H1 (cell line): Measurements from ENCODE around the gene MCF2L2. TPM values are rescaled to one million over a fixed set of nuclear protein-coding genes. Genes with fewer than 3 reads are reported as not detected.

Experiments
- CTCF ChIA-PET: fragments of 300-600 bp; sonication (Branson Sonifier 250); formaldehyde crosslinking; loops from one replicate; lab custom pipeline; 2021; ENCODE audit not compliant: partially characterized antibody; lab: Charles Lee
- POLR2A ChIA-PET: fragments of 300-600 bp; sonication (Branson Sonifier 250); formaldehyde crosslinking; loops from one replicate; lab custom pipeline; 2021; ENCODE audit warnings: inconsistent platforms; ENCODE audit not compliant: partially characterized antibody; lab: Charles Lee
- DNase-seq, 2 experiments: peaks; one replicate each; pipeline versions ENCODE4 v3.0.0 to v3.0.0-alpha.2; 2010 to 2022; ENCODE audit warnings: low spot score in 2 of 2, low read depth in 1 of 2, mixed read lengths in 1 of 2
- FAIRE-seq: peaks from 2 replicates; lab custom pipeline; 2011; peaks lifted over from hg19 to GRCh38; lab: Jason Lieb, UNC
- H2AFZ ChIP-seq: 2 replicates; pipeline ENCODE4 v1.8.1; 2012; ENCODE audit warnings: low read length, inconsistent platforms
- H2AK5ac ChIP-seq: 2 replicates; pipeline ENCODE4 v1.6.1; 2013; ENCODE audit warnings: low read depth, low read length
- H2BK120ac ChIP-seq: replicated peaks from 2 replicates; pipeline ENCODE3; 2013; ENCODE audit warnings: low read depth, low read length, inconsistent platforms
- H2BK12ac ChIP-seq: 2 replicates; pipeline ENCODE4 v1.6.1; 2013; ENCODE audit warnings: low read depth, low read length
- H2BK15ac ChIP-seq: 2 replicates; pipeline ENCODE4 v1.6.1; 2013; ENCODE audit warnings: low read length
- H2BK20ac ChIP-seq: 2 replicates; pipeline ENCODE4 v1.6.1; 2013; ENCODE audit warnings: low read length
- H2BK5ac ChIP-seq: 2 replicates; pipeline ENCODE4 v1.6.1; 2013; ENCODE audit warnings: low read depth, low read length
- H3K14ac ChIP-seq: 2 replicates; pipeline ENCODE4 v1.6.1; 2013; ENCODE audit warnings: inconsistent platforms; ENCODE audit not compliant: insufficient read length
- H3K18ac ChIP-seq: 2 replicates; pipeline ENCODE4 v1.6.1; 2013; ENCODE audit warnings: low read length; ENCODE audit errors: extremely low read depth
- H3K23ac ChIP-seq: 2 replicates; pipeline ENCODE4 v1.6.1; 2013; ENCODE audit warnings: inconsistent platforms; ENCODE audit not compliant: insufficient read length
- H3K23me2 ChIP-seq: 2 replicates; pipeline ENCODE4 v1.6.1; 2013; ENCODE audit warnings: low read depth, low read length
- H3K27ac ChIP-seq: 2 replicates; pipeline ENCODE4 v1.6.1; 2011; ENCODE audit warnings: low read depth, low read length, inconsistent platforms
- H3K27me3 ChIP-seq, 4 experiments: replicated peaks in 1 of 4; 1 replicate in 1 of 4; 2 replicates in 3 of 4; pipeline versions ENCODE4 v1.6.1 to v1.8.1; 2011 to 2013; ENCODE audit warnings: low read length in 3 of 4, mild to moderate bottlenecking in 3 of 4, inconsistent platforms in 2 of 4, mixed read lengths in 2 of 4, moderate library complexity in 1 of 4; ENCODE audit not compliant: control insufficient read depth in 3 of 4, insufficient read depth in 3 of 4; ENCODE audit errors: extremely low read depth in 1 of 4
- H3K36me3 ChIP-seq, 4 experiments: 2 replicates each; pipeline versions ENCODE4 v1.6.1 to v1.8.1; 2011 to 2013; ENCODE audit warnings: mild to moderate bottlenecking in 4 of 4, low read length in 3 of 4, moderate library complexity in 2 of 4, control low read depth in 1 of 4, inconsistent platforms in 1 of 4; ENCODE audit not compliant: insufficient read depth in 4 of 4, control insufficient read depth in 2 of 4
- H3K4ac ChIP-seq: replicated peaks from 2 replicates; pipeline ENCODE3; 2013; ENCODE audit warnings: low read length, low read depth, mixed read lengths, inconsistent platforms; ENCODE audit not compliant: insufficient read length
- H3K4me1 ChIP-seq, 4 experiments: replicated peaks in 1 of 4; 1 replicate in 1 of 4; 2 replicates in 3 of 4; pipeline versions ENCODE4 v1.6.1 to v1.8.1; 2011 to 2013; ENCODE audit warnings: low read length in 3 of 4, inconsistent platforms in 2 of 4, mixed read lengths in 1 of 4; ENCODE audit not compliant: insufficient read depth in 4 of 4, control insufficient read depth in 3 of 4
- H3K4me2 ChIP-seq, 2 experiments: 2 replicates each; pipeline versions ENCODE4 v1.6.1 to v1.8.1; 2011 to 2013; ENCODE audit warnings: low read depth in 2 of 2, low read length in 2 of 2, control low read depth in 1 of 2, inconsistent platforms in 1 of 2, mild to moderate bottlenecking in 1 of 2; ENCODE audit not compliant: insufficient read depth in 1 of 2
- H3K4me3 ChIP-seq, 4 experiments: fragments of 200-600, 300-600 bp in 1 of 4; sonication (generic), shearing (Covaris generic), sonication (Bioruptor Twin) in 1 of 4; 2 replicates each; pipeline versions ENCODE4 v1.5.1 to v1.8.1; 2011 to 2016; ENCODE audit warnings: low read length in 4 of 4, low read depth in 3 of 4, control low read depth in 2 of 4, inconsistent platforms in 2 of 4, mild to moderate bottlenecking in 2 of 4, mixed read lengths in 1 of 4, moderate library complexity in 1 of 4; ENCODE audit not compliant: insufficient read depth in 2 of 4; ENCODE audit errors: extremely low read depth in 1 of 4
- H3K56ac ChIP-seq: replicated peaks from 2 replicates; pipeline ENCODE3; 2013; ENCODE audit warnings: low read depth, mild to moderate bottlenecking, mixed read lengths, low read length, inconsistent platforms; ENCODE audit not compliant: insufficient read length
- H3K79me1 ChIP-seq: 2 replicates; pipeline ENCODE4 v1.6.1; 2013; ENCODE audit warnings: low read depth, low read length, control low read depth
- H3K79me2 ChIP-seq, 2 experiments: 2 replicates each; pipeline versions ENCODE4 v1.6.1 to v1.8.1; 2012 to 2013; ENCODE audit warnings: low read length in 2 of 2, mild to moderate bottlenecking in 2 of 2, inconsistent platforms in 1 of 2; ENCODE audit not compliant: insufficient read depth in 2 of 2, control insufficient read depth in 1 of 2
- H3K9ac ChIP-seq, 4 experiments: replicated peaks in 1 of 4; 1 replicate in 1 of 4; 2 replicates in 3 of 4; pipeline versions ENCODE4 v1.6.1 to v1.8.1; 2011 to 2013; ENCODE audit warnings: low read depth in 3 of 4, low read length in 3 of 4, control low read depth in 2 of 4, mild to moderate bottlenecking in 2 of 4, moderate library complexity in 2 of 4, inconsistent platforms in 1 of 4; ENCODE audit errors: extremely low read depth in 1 of 4
- H3K9me3 ChIP-seq, 2 experiments: 2 replicates each; pipeline versions ENCODE4 v1.6.1 to v1.8.1; 2012 to 2013; ENCODE audit warnings: mild to moderate bottlenecking in 2 of 2, moderate library complexity in 2 of 2, control low read depth in 1 of 2, inconsistent platforms in 1 of 2, low read depth in 1 of 2, low read length in 1 of 2, mixed read lengths in 1 of 2; ENCODE audit not compliant: insufficient read depth in 2 of 2
- H4K20me1 ChIP-seq, 2 experiments: replicated peaks in 1 of 2; 2 replicates each; pipeline versions ENCODE3 to v1.8.1; 2011 to 2013; ENCODE audit warnings: inconsistent platforms in 2 of 2, low read length in 2 of 2, mild to moderate bottlenecking in 1 of 2; ENCODE audit not compliant: insufficient read depth in 2 of 2, control insufficient read depth in 1 of 2
- H4K5ac ChIP-seq: 2 replicates; pipeline ENCODE4 v1.6.1; 2013; ENCODE audit warnings: low read length, low read depth, mixed read lengths, inconsistent platforms; ENCODE audit not compliant: insufficient read length
- H4K8ac ChIP-seq: 2 replicates; pipeline ENCODE4 v1.8.0; 2013; ENCODE audit warnings: mild to moderate bottlenecking, moderate library complexity, low read length, inconsistent platforms; ENCODE audit not compliant: insufficient read depth; ENCODE audit errors: extremely low read depth
- H4K91ac ChIP-seq: replicated peaks from 2 replicates; pipeline ENCODE3; 2013; ENCODE audit warnings: low read length, mixed read lengths, inconsistent platforms; ENCODE audit not compliant: insufficient read length
- ASH2L ChIP-seq: fragments of 200-600, 300-600 bp; sonication (generic); IDR thresholded peaks from one replicate; pipeline ENCODE4 v1.7.1; 2017; ENCODE audit warnings: low read length
- CBX5 ChIP-seq: fragments of 300-800, 300-1000 bp; sonication (generic); IDR thresholded peaks from 2 replicates; pipeline ENCODE4 v1.7.1; 2016; ENCODE audit warnings: antibody characterized with exemption, low read length, low read depth
- EP300 ChIP-seq, 2 experiments: IDR thresholded peaks; 1 replicate in 1 of 2; 2 replicates in 1 of 2; pipeline ENCODE4 v1.6.1; 2011 to 2012; ENCODE audit warnings: low read depth in 2 of 2, low read length in 2 of 2, mild to moderate bottlenecking in 2 of 2, borderline replicate concordance in 1 of 2, inconsistent platforms in 1 of 2, moderate library complexity in 1 of 2
- RNF2 ChIP-seq: fragments of 200-900, 300-1000 bp; sonication (generic); IDR thresholded peaks from 2 replicates; pipeline ENCODE4 v1.7.1; 2016; ENCODE audit warnings: borderline replicate concordance, low read depth, mild to moderate bottlenecking, antibody characterized with exemption, low read length; ENCODE audit not compliant: poor library complexity, severe bottlenecking; ENCODE audit errors: missing control alignments
- RXRA ChIP-seq: IDR thresholded peaks from 2 replicates; pipeline ENCODE4 v1.6.1; 2011; ENCODE audit warnings: low read depth, mild to moderate bottlenecking, low read length, moderate library complexity; ENCODE audit not compliant: insufficient read depth
- SP1 ChIP-seq: IDR thresholded peaks from 2 replicates; pipeline ENCODE4 v1.6.1; 2011; ENCODE audit warnings: low read depth, low read length
- TAF1 ChIP-seq: IDR thresholded peaks from 2 replicates; pipeline ENCODE4 v1.6.1; 2011; ENCODE audit warnings: mild to moderate bottlenecking, low read depth, low read length
- WGBS, 2 experiments: shearing (Covaris generic) in 1 of 2; methylation state at CpG; one replicate each; pipeline versions ENCODE4 v1.1.6 to v1.1.7; 2013 to 2015; ENCODE audit warnings: low lambda C conversion rate in 2 of 2, mixed read lengths in 2 of 2, inconsistent platforms in 1 of 2, low coverage in 1 of 2, missing lambda C conversion rate in 1 of 2; ENCODE audit not compliant: insufficient replicate concordance in 2 of 2, insufficient coverage in 1 of 2, insufficient read length in 1 of 2; ENCODE audit errors: extremely low coverage in 1 of 2, missing lambda C conversion rate in 1 of 2; 5-methylcytosine and 5-hydroxymethylcytosine counted together
- polyA plus RNA-seq, 7 experiments: library from polyadenylated mRNA; depleted of rRNA in 3 of 7; stranded (reverse) in 5 of 7; unstranded in 2 of 7; fragments of >200 nt in 5 of 7; fragments of 200-250 nt in 2 of 7; gene quantifications; 1 replicate in 5 of 7; 2 replicates in 1 of 7; 4 replicates in 1 of 7; pipeline versions ENCODE4 v1.2.1 to v1.2.3, GENCODE V29; 2011 to 2013; ENCODE audit warnings: missing spikeins in 2 of 7, mixed read lengths in 2 of 7
- total RNA-seq: library from RNA; stranded (reverse); fragmentation: NEBNext Ultra II Directional; extraction: Animal tissue kit (Norgen Biotek cat#: 25700); gene quantifications from 2 replicates; pipeline ENCODE4 v1.2.1, GENCODE V29; 2021
- TF ChIP-seq, protein P1 (sequence below): IDR thresholded peaks from 2 replicates; pipeline ENCODE4 v1.6.1; 2012; ENCODE audit warnings: inconsistent platforms

The MCF2L2 gene
- total and polyA plus RNA-seq, 2 of the 8 experiments (the other 6 are each of a cell fraction or from before 2014, with no cell fraction given): 4.1 to 13.7 TPM

GRCh38 chr3:183132409-183132808 lies 296.0 kb downstream of the MCF2L2 start:
- Histone ChIP-seq H3K4ac (no peak overlapping the region), H3K79me1 (no peaks in the 10 kb centered on the region), H4K8ac (no peak overlapping the region; the same call in 1 of the 2 replicates), H2AK5ac (no peak overlapping the region), H4K5ac (no peak overlapping the region), H3K23ac (no peak overlapping the region), H3K27ac (no peak overlapping the region), H3K56ac (no peak overlapping the region), H3K79me2 (no peaks in the 10 kb centered on the region), H4K20me1 (no peaks in the 10 kb centered on the region), H3K9me3 (peaks cover 0 to 3% of the 10 kb centered on the region in 2 experiments; a peak in 1 of 4 replicates), H3K23me2 (no peaks in the 10 kb centered on the region), H3K14ac (no peak overlapping the region), H2BK5ac (no peak overlapping the region), H2BK20ac (no peak overlapping the region), H3K4me3 (no peak overlapping the region), H2BK15ac (no peak overlapping the region), H3K36me3 (no peaks in the 10 kb centered on the region), H2AFZ (peak overlapping the region; percentile 62; the same call in 1 of the 2 replicates), H2BK12ac (no peak overlapping the region), H3K27me3 (no peaks in the 10 kb centered on the region), H2BK120ac (no peak overlapping the region), H3K18ac (no peak overlapping the region), H3K9ac (no peak overlapping the region), H4K91ac (no peak overlapping the region), H3K4me2 (no peak overlapping the region), H3K4me1 (no peaks in the 10 kb centered on the region; a peak in 1 of 7 replicates)
- DNase-seq (no peak), FAIRE-seq (no peak)
- ChIA-PET POLR2A (no interaction called here), CTCF (interaction anchor here (0.6 to 3.0 kb wide), 5 partner anchors 10 to 598 kb away, joined by 3 to 16 read pairs (median 5); no protein-coding TSS in a partner anchor)
- TF ChIP-seq EP300 (IDR thresholded peaks at IDR 0.05; ENCODE audit: borderline replicate concordance in 1 of 2, low read depth in 2 of 2, low read length in 2 of 2) (no peak), CBX5 (no peak), RNF2 (no peak), SP1 (no peak), TAF1 (no peak), RXRA (no peak), ASH2L (no peak)
- TF ChIP-seq, protein P1, sequence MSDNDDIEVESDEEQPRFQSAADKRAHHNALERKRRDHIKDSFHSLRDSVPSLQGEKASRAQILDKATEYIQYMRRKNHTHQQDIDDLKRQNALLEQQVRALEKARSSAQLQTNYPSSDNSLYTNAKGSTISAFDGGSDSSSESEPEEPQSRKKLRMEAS: no peak
- WGBS, 2 experiments: 58% methylated on average over 6 of the region's 6 CpGs; no CpG with 5 or more reads in 1 of the 2 experiments
